Mesenchymal stem cell (in vitro differentiated cells and primary cell): ENCODE measurements around the gene GALNT7.

Experiments
- DNase-seq: peaks from one replicate; pipeline ENCODE4 v3.0.0-alpha.2; 2013
- H2AFZ ChIP-seq: one replicate; pipeline ENCODE4 v1.6.1; 2013; ENCODE audit warnings: low read depth, mild to moderate bottlenecking, control low read depth, inconsistent platforms, low read length, moderate library complexity
- H2AK5ac ChIP-seq: 2 replicates; pipeline ENCODE4 v1.6.1; 2013; ENCODE audit warnings: low read length, moderate library complexity, mild to moderate bottlenecking, inconsistent platforms; ENCODE audit not compliant: severe bottlenecking
- H2BK120ac ChIP-seq: one replicate; pipeline ENCODE4 v1.6.1; 2013; ENCODE audit warnings: low read depth, mild to moderate bottlenecking, inconsistent platforms, low read length, moderate library complexity
- H2BK12ac ChIP-seq, 2 experiments: one replicate each; pipeline ENCODE4 v1.6.1; 2013; ENCODE audit warnings: inconsistent platforms in 2 of 2, low read length in 2 of 2, mild to moderate bottlenecking in 2 of 2, moderate library complexity in 2 of 2, control low read depth in 1 of 2
- H2BK15ac ChIP-seq: one replicate; pipeline ENCODE4 v1.6.1; 2013; ENCODE audit warnings: mild to moderate bottlenecking, low read depth, inconsistent platforms; ENCODE audit not compliant: poor library complexity, severe bottlenecking
- H2BK5ac ChIP-seq: 2 replicates; pipeline ENCODE4 v1.6.1; 2013; ENCODE audit warnings: low read depth, mild to moderate bottlenecking, low read length, control low read depth, inconsistent platforms; ENCODE audit not compliant: poor library complexity, severe bottlenecking
- H3K14ac ChIP-seq, 2 experiments: one replicate each; pipeline ENCODE4 v1.6.1; 2013; ENCODE audit warnings: inconsistent platforms in 2 of 2, low read length in 2 of 2, control low read depth in 1 of 2, mild to moderate bottlenecking in 1 of 2, moderate library complexity in 1 of 2
- H3K18ac ChIP-seq, 2 experiments: one replicate each; pipeline ENCODE4 v1.6.1; 2013; ENCODE audit warnings: inconsistent platforms in 2 of 2, low read length in 2 of 2, control low read depth in 1 of 2, low read depth in 1 of 2, mild to moderate bottlenecking in 1 of 2
- H3K23ac ChIP-seq, 2 experiments: one replicate each; pipeline ENCODE4 v1.6.1; 2013; ENCODE audit warnings: inconsistent platforms in 2 of 2, low read length in 2 of 2, mild to moderate bottlenecking in 2 of 2, moderate library complexity in 2 of 2, control low read depth in 1 of 2
- H3K27ac ChIP-seq: 2 replicates; pipeline ENCODE4 v1.5.1; 2013; ENCODE audit warnings: mild to moderate bottlenecking, moderate library complexity, low read length, control low read depth, inconsistent platforms; ENCODE audit not compliant: poor library complexity, severe bottlenecking
- H3K27me3 ChIP-seq, 2 experiments: 2 replicates each; pipeline versions ENCODE4 v1.6.1 to v1.7.0; 2013; ENCODE audit warnings: low read length in 2 of 2, mild to moderate bottlenecking in 2 of 2, moderate library complexity in 2 of 2, control low read depth in 1 of 2, inconsistent platforms in 1 of 2; ENCODE audit not compliant: control insufficient read depth in 1 of 2, insufficient read depth in 1 of 2
- H3K36me3 ChIP-seq, 2 experiments: 2 replicates each; pipeline versions ENCODE4 v1.6.1 to v1.7.0; 2013; ENCODE audit warnings: low read length in 2 of 2, control low read depth in 1 of 2, inconsistent platforms in 1 of 2, low read depth in 1 of 2, mild to moderate bottlenecking in 1 of 2; ENCODE audit not compliant: insufficient read depth in 2 of 2, control insufficient read depth in 1 of 2
- H3K4ac ChIP-seq, 2 experiments: one replicate each; pipeline ENCODE4 v1.6.1; 2013; ENCODE audit warnings: inconsistent platforms in 2 of 2, low read length in 2 of 2, mild to moderate bottlenecking in 2 of 2, moderate library complexity in 2 of 2, control low read depth in 1 of 2, low read depth in 1 of 2
- H3K4me1 ChIP-seq: 2 replicates; pipeline ENCODE4 v1.6.1; 2013; ENCODE audit warnings: low read depth, low read length, control low read depth; ENCODE audit not compliant: control insufficient read depth, insufficient read depth
- H3K4me2 ChIP-seq: 2 replicates; pipeline ENCODE4 v1.6.1; 2013; ENCODE audit warnings: low read length, mild to moderate bottlenecking, inconsistent platforms; ENCODE audit not compliant: poor library complexity, severe bottlenecking
- H3K4me3 ChIP-seq, 2 experiments: 2 replicates each; pipeline versions ENCODE4 v1.5.1 to v1.7.0; 2013; ENCODE audit warnings: low read length in 2 of 2, mild to moderate bottlenecking in 2 of 2, control low read depth in 1 of 2, low read depth in 1 of 2; ENCODE audit not compliant: insufficient read depth in 1 of 2
- H3K79me1 ChIP-seq: replicated peaks from 2 replicates; pipeline ENCODE4 v1.6.1; 2013; ENCODE audit warnings: mild to moderate bottlenecking, control low read depth, low read length, inconsistent platforms; ENCODE audit not compliant: poor library complexity, severe bottlenecking
- H3K9ac ChIP-seq: 2 replicates; pipeline ENCODE4 v1.7.0; 2013; ENCODE audit warnings: mild to moderate bottlenecking, low read length, moderate library complexity
- H3K9me3 ChIP-seq: 2 replicates; pipeline ENCODE4 v1.7.0; 2013; ENCODE audit warnings: mild to moderate bottlenecking, low read length; ENCODE audit not compliant: control insufficient read depth
- H4K8ac ChIP-seq: one replicate; pipeline ENCODE4 v1.6.1; 2013; ENCODE audit warnings: inconsistent platforms, mild to moderate bottlenecking, low read length, moderate library complexity
- H4K91ac ChIP-seq: one replicate; pipeline ENCODE4 v1.6.1; 2013; ENCODE audit warnings: mild to moderate bottlenecking, low read length, inconsistent platforms
- WGBS: methylation state at CpG from one replicate; pipeline ENCODE4 v1.1.7; 2013; ENCODE audit warnings: mixed read lengths; 5-methylcytosine and 5-hydroxymethylcytosine counted together

Gene GALNT7

DNA sequence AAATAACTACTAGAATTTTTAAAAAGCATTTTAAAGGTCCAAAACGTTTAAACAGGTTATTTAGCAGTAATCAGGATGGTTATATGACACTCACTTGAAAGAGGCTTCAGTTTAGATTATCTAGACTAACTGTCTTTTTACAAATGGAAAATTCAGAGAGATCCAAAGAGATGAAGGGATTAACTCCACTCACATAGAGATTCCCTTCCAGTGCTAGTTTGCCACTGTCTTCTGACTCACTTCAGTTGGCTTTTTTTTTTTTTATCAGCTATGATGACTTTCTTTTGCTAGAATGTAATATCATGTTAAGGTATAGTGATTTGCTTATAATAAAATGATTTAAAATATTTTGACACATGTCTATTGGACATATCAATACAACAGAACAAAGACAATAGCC is 43.8 kb downstream of the GALNT7 start:
- Histone ChIP-seq H2AK5ac (no peak overlapping the region), H3K4me2 (no peak overlapping the region), H2BK12ac (no peak overlapping the region), H3K27me3 (no peaks in the 10 kb centered on the region), H3K23ac (no peak overlapping the region), H3K9ac (no peak overlapping the region), H3K4ac (no peak overlapping the region), H2AFZ (no peak overlapping the region), H2BK5ac (no peak overlapping the region), H2BK120ac (no peak overlapping the region), H4K8ac (no peak overlapping the region), H3K27ac (no peak overlapping the region), H3K36me3 (peaks cover 0 to 9% of the 10 kb centered on the region in 2 experiments), H3K14ac (no peak overlapping the region), H3K18ac (no peak overlapping the region), H3K79me1 (peaks cover 2% of the 10 kb centered on the region), H4K91ac (no peak overlapping the region), H3K9me3 (no peaks in the 10 kb centered on the region), H3K4me3 (no peak overlapping the region), H3K4me1 (peaks cover 7% of the 10 kb centered on the region), H2BK15ac (no peak overlapping the region)
- WGBS, result no CpG with 5 or more reads among the region's 1 CpG
- DNase-seq, result no peak

DNA sequence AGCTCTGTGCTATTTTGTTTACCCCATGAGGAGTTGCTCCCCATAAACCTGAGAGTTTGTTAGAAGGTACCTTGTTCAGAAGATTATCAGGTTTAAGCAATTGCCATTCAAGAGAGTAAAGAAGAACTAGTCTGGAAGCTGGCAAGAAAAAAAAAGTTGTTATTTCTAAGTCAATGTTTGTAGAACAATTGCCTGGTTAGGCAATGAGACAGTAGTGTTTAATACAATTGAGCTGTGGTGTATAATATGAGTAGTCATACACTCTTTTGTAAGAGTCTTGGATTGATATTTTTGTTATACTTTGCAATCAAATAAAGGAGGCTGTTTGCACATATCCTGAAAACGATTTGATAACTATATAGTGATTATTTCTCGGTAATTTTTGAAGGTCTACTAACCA is 44.7 kb downstream of the GALNT7 start:
- no peak overlapping the region for H2BK15ac ChIP-seq
- H2BK12ac ChIP-seq, result no peak overlapping the region
- no peak overlapping the region for H2AK5ac ChIP-seq
- H2BK5ac ChIP-seq, result no peak overlapping the region
- WGBS, result no CpG with 5 or more reads among the region's 2 CpGs
- H4K91ac ChIP-seq, result no peak overlapping the region
- peaks cover 2% of the 10 kb centered on the region for H3K79me1 ChIP-seq
- no peak overlapping the region for H3K9ac ChIP-seq
- H3K14ac ChIP-seq, result no peak overlapping the region
- no peak for DNase-seq
- no peak overlapping the region for H3K18ac ChIP-seq
- H3K36me3 ChIP-seq, result peaks cover 0 to 9% of the 10 kb centered on the region in 2 experiments
- no peaks in the 10 kb centered on the region for H3K9me3 ChIP-seq
- no peak overlapping the region for H3K4me3 ChIP-seq
- H3K23ac ChIP-seq, result no peak overlapping the region
- no peak overlapping the region for H3K4me2 ChIP-seq
- H3K27me3 ChIP-seq, result no peaks in the 10 kb centered on the region
- no peak overlapping the region for H4K8ac ChIP-seq
- no peak overlapping the region for H2BK120ac ChIP-seq
- no peak overlapping the region for H3K4ac ChIP-seq
- no peak overlapping the region for H2AFZ ChIP-seq
- no peak overlapping the region for H3K27ac ChIP-seq
- peaks cover 7% of the 10 kb centered on the region for H3K4me1 ChIP-seq

DNA sequence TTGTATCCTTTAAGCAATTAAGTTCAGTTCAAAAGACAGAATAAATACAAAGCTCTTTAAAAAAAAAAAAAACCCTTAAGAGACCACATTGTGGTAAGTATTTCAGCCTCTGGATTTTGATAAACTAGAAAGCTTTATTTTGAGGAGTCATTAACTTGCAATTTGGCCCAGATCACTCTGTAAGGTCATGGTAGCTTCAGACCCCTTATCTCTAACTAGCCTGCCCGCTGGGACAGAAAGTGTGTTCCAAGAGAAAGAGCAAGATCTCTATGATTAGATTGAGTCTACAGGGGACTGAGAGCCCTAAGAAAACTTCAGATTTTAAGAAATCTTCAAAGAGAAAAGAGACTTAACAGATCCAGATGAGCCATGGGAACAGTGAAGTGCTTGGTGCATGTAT is 45.6 kb downstream of the GALNT7 start:
- Histone ChIP-seq H3K79me1 (peaks cover 2% of the 10 kb centered on the region), H3K36me3 (peaks cover 0 to 9% of the 10 kb centered on the region in 2 experiments), H2AFZ (no peak overlapping the region), H2BK12ac (no peak overlapping the region), H3K14ac (no peak overlapping the region), H2BK15ac (no peak overlapping the region), H3K23ac (no peak overlapping the region), H4K91ac (no peak overlapping the region), H3K4me2 (no peak overlapping the region), H3K4ac (no peak overlapping the region), H3K18ac (no peak overlapping the region), H2BK120ac (no peak overlapping the region), H3K9ac (no peak overlapping the region), H4K8ac (no peak overlapping the region), H3K4me3 (no peak overlapping the region), H3K27me3 (no peaks in the 10 kb centered on the region), H3K4me1 (peaks cover 7% of the 10 kb centered on the region), H3K27ac (peak overlapping the region; percentile 23), H2BK5ac (no peak overlapping the region), H3K9me3 (no peaks in the 10 kb centered on the region), H2AK5ac (no peak overlapping the region)
- 0% methylated on average over 1 of the region's 1 CpG for WGBS
- no peak for DNase-seq

DNA sequence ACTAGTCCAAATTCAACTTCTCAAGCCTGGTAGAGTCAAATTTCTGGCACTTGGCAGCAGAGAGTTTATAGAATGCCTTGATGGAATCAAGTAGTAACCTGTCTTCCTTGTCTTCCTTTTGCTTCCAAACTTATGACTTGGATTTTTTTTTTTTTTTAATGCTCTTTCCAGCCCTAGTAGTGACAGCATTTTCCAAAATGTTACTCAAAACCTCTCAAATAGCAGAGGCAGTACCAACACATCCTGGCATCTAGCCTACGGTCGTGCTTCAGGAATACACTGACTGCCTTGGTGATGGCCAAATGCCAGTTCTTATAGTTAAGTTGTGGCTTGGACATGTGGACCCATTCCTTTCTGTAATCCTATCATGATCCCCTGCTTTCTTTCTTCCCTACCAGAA is 46.0 kb downstream of the GALNT7 start:
- Histone ChIP-seq H3K9me3 (no peaks in the 10 kb centered on the region), H2BK5ac (no peak overlapping the region), H3K14ac (no peak overlapping the region), H3K23ac (no peak overlapping the region), H3K79me1 (no peaks in the 10 kb centered on the region), H3K27ac (peak overlapping the region; percentile 23), H2BK12ac (no peak overlapping the region), H2BK15ac (no peak overlapping the region), H3K36me3 (peaks cover 0 to 9% of the 10 kb centered on the region in 2 experiments), H3K18ac (no peak overlapping the region), H3K4ac (no peak overlapping the region), H2BK120ac (no peak overlapping the region), H3K4me1 (peaks cover 7% of the 10 kb centered on the region), H3K27me3 (no peaks in the 10 kb centered on the region), H2AK5ac (no peak overlapping the region), H4K91ac (no peak overlapping the region), H3K9ac (no peak overlapping the region), H3K4me2 (no peak overlapping the region), H4K8ac (no peak overlapping the region), H3K4me3 (no peak overlapping the region), H2AFZ (no peak overlapping the region)
- DNase-seq, result no peak
- WGBS, result 93% methylated on average over 2 of the region's 2 CpGs
